Muscle layer of colon (tissue), 2 donors: ENCODE measurements around the gene MRGPRG.

ENCODE experiments used
- H3K27ac ChIP-seq: one replicate; pipeline ENCODE4 v1.7.0; 2013; ENCODE audit warnings: low read depth, mild to moderate bottlenecking, low read length, moderate library complexity
- H3K27me3 ChIP-seq, 2 donors: one replicate each; pipeline ENCODE4 v1.7.0; 2013; ENCODE audit warnings: low read length in 2 of 2, mild to moderate bottlenecking in 2 of 2; ENCODE audit not compliant: insufficient read depth in 2 of 2, control insufficient read depth in 1 of 2
- H3K36me3 ChIP-seq: one replicate; pipeline ENCODE4 v1.7.0; 2013; ENCODE audit warnings: mild to moderate bottlenecking, low read length; ENCODE audit not compliant: insufficient read depth
- H3K4me1 ChIP-seq: one replicate; pipeline ENCODE4 v1.7.0; 2013; ENCODE audit warnings: mild to moderate bottlenecking, low read length; ENCODE audit not compliant: insufficient read depth
- H3K4me3 ChIP-seq, 2 donors: one replicate each; pipeline ENCODE4 v1.7.0; 2013; ENCODE audit warnings: low read length in 2 of 2, low read depth in 1 of 2, mild to moderate bottlenecking in 1 of 2, moderate library complexity in 1 of 2
- H3K9ac ChIP-seq: one replicate; pipeline ENCODE4 v1.7.0; 2013; ENCODE audit warnings: low read length
- H3K9me3 ChIP-seq: one replicate; pipeline ENCODE4 v1.7.0; 2013; ENCODE audit warnings: mild to moderate bottlenecking, low read length
- donor health status: abdominal sarcoma.
- donor health status: Adenocarcinoma of cecum.

Gene MRGPRG

GRCh38 chr11:3216027-3216525 is 2.5 kb downstream of the MRGPRG start:
- Histone ChIP-seq H3K4me1 (no peaks in the 10 kb centered on the region), H3K9ac (no peak overlapping the region), H3K27ac (no peak overlapping the region), H3K4me3 (no peak overlapping the region), H3K27me3 (peaks cover 3 to 43% of the 10 kb centered on the region in 2 donors), H3K36me3 (no peaks in the 10 kb centered on the region), H3K9me3 (no peaks in the 10 kb centered on the region)

DNA sequence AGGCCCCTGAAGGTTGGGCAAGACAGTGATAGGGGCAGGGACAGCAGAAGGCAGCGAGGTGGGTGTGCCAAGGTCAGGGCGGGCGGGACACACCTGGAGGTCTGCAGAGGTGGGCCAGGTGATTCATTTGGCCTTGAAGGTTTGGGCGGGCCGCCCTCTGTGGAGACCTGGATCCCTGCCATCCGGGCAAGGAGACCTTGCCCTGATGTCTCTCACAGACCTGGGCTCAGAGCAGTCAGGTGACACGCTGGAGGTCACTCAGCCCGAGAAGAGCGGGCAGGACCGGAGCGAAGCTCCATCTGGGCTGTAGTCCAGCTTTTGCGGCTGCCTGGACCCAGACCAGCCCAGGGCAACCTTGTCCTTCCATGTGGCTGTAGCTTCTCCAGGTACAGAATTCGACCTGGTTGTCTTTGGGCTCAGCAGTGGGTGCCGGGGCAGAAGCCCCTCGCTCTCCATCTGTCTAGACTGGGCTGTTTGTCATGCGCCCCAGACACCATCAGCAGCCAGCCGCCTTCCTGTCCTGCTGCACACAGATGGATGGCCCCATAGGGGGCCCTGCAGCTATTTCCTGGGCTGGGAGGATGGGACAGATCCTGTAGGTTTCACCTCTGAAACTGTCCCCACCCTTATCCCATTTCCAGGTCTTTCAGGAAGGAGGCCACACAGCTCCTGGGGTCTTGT is 3.1 kb downstream of the MRGPRG start:
- no peak overlapping the region for H3K4me3 ChIP-seq
- no peak overlapping the region for H3K27ac ChIP-seq
- peaks cover 0 to 38% of the 10 kb centered on the region in 2 donors for H3K27me3 ChIP-seq
- no peaks in the 10 kb centered on the region for H3K36me3 ChIP-seq
- H3K4me1 ChIP-seq: no peaks in the 10 kb centered on the region
- H3K9me3 ChIP-seq: no peaks in the 10 kb centered on the region
- H3K9ac ChIP-seq: no peak overlapping the region

- Histone ChIP-seq H3K9ac (no peak overlapping the region), H3K27ac (no peak overlapping the region), H3K9me3 (no peaks in the 10 kb centered on the region), H3K36me3 (no peaks in the 10 kb centered on the region), H3K4me3 (no peak overlapping the region), H3K4me1 (no peaks in the 10 kb centered on the region), H3K27me3 (peaks cover 0 to 38% of the 10 kb centered on the region in 2 donors)
Measured at GRCh38 chr11:3214420-3214699, 4.3 kb downstream of the MRGPRG start.

DNA sequence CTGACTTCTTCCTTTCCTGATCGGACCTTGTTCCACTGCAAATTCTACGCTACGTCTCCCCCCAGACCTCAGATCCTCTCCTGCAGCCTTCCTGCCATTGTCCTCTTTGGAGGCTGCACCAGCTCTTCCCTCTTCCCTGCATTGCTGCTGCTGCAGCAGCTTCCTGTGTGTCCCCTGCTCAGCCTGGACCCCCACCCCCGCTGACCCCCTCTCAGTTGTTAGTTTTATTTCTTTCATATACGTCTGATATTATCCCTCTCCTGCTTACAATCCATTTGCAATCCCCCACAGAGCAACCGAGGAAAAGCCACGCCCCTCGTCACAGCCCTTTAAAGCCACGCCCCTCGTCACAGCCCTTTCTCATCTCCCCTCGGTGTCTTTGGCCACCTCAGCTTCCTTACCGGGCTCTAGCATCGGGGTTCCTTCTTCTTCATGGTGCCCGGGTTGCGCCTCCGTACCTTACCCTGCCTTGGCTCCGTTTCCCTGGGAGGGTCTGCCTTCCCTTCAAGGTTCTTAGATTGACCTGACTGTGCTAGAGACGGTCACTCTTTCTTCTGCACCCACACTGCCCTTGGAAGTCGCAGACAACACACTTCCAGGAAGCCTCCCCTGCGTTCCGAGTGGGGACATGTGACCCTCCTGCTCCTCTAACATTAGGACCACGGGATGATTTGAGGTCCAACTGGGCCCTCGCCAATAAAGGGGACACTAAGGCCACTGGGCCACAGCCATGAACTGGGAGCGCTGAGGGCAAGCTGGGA is 4.8 kb downstream of the MRGPRG start:
- peaks cover 0 to 38% of the 10 kb centered on the region in 2 donors for H3K27me3 ChIP-seq
- no peaks in the 10 kb centered on the region for H3K4me1 ChIP-seq
- H3K4me3 ChIP-seq: no peak overlapping the region
- no peaks in the 10 kb centered on the region for H3K36me3 ChIP-seq
- no peaks in the 10 kb centered on the region for H3K9me3 ChIP-seq
- H3K9ac ChIP-seq: no peak overlapping the region
- no peak overlapping the region for H3K27ac ChIP-seq

GRCh38 chr11:3208272-3208671 is 10.3 kb downstream of the MRGPRG start:
- Histone ChIP-seq H3K36me3 (no peaks in the 10 kb centered on the region), H3K27ac (no peak overlapping the region), H3K4me3 (no peak overlapping the region), H3K27me3 (peaks cover 5 to 10% of the 10 kb centered on the region in 2 donors), H3K4me1 (peaks cover 6% of the 10 kb centered on the region), H3K9ac (no peak overlapping the region), H3K9me3 (no peaks in the 10 kb centered on the region)

GRCh38 chr11:3207526-3208189 is 11.0 kb downstream of the MRGPRG start:
- Histone ChIP-seq H3K9me3 (no peaks in the 10 kb centered on the region), H3K4me1 (peaks cover 6% of the 10 kb centered on the region), H3K36me3 (no peaks in the 10 kb centered on the region), H3K27me3 (peaks cover 10 to 16% of the 10 kb centered on the region in 2 donors), H3K27ac (no peak overlapping the region), H3K4me3 (no peak overlapping the region), H3K9ac (no peak overlapping the region)

DNA sequence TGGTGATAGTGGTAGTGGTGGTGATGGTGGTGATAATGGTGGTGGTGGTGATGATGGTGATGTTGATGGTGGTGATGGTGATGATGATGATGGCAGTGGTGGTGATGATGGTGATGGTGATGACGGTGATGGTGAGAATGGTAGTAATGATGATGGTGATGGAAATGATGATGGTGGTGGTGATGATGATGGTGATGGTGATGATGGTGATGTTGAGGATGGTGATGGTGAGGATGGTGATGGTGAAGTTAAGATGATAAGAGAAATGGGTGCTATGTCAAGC is 11.8 kb downstream of the MRGPRG start:
- H3K4me1 ChIP-seq: peaks cover 6% of the 10 kb centered on the region
- H3K36me3 ChIP-seq: no peaks in the 10 kb centered on the region
- no peaks in the 10 kb centered on the region for H3K9me3 ChIP-seq
- peaks cover 11 to 24% of the 10 kb centered on the region in 2 donors for H3K27me3 ChIP-seq
- no peak overlapping the region for H3K4me3 ChIP-seq
- H3K9ac ChIP-seq: no peak overlapping the region
- no peak overlapping the region for H3K27ac ChIP-seq

DNA sequence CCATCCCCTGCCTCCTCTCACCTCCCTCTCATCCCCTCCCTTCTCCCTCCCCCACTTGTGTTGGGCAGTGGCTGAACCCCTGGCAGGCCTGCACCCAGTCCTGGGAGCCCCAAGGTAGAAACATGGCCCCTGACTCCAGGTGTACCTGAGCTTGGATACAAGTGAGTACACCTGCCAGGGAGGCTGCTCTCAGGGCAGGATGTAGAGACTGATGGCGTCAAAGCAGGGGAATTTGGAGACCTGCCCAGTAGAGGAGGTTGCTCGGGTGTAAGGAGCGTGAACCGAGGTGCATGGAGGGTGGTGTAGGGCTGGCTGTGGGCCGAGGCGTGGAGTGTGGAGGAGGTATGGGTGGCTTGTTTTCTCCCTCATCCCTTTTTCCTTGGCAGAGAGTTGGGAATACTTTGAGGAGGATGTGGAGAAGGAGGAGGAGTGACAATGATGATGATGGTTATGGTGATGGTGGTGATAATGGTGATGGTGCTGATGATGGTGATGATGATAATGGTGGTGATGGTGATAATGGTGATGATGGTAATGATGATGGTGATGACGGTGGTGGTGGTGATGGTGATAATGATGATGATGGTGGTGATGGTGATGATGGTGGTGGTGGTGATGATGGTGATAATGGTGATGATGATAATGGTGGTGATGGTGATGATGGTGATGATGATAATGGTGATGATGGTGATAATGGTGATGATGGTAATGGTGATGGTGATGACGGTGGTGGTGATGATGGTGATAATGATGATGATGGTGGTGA is 12.3 kb downstream of the MRGPRG start:
- Histone ChIP-seq H3K36me3 (no peaks in the 10 kb centered on the region), H3K27me3 (peaks cover 11 to 29% of the 10 kb centered on the region in 2 donors), H3K9ac (no peak overlapping the region), H3K4me3 (no peak overlapping the region), H3K27ac (no peak overlapping the region), H3K9me3 (no peaks in the 10 kb centered on the region), H3K4me1 (peaks cover 6% of the 10 kb centered on the region)

DNA sequence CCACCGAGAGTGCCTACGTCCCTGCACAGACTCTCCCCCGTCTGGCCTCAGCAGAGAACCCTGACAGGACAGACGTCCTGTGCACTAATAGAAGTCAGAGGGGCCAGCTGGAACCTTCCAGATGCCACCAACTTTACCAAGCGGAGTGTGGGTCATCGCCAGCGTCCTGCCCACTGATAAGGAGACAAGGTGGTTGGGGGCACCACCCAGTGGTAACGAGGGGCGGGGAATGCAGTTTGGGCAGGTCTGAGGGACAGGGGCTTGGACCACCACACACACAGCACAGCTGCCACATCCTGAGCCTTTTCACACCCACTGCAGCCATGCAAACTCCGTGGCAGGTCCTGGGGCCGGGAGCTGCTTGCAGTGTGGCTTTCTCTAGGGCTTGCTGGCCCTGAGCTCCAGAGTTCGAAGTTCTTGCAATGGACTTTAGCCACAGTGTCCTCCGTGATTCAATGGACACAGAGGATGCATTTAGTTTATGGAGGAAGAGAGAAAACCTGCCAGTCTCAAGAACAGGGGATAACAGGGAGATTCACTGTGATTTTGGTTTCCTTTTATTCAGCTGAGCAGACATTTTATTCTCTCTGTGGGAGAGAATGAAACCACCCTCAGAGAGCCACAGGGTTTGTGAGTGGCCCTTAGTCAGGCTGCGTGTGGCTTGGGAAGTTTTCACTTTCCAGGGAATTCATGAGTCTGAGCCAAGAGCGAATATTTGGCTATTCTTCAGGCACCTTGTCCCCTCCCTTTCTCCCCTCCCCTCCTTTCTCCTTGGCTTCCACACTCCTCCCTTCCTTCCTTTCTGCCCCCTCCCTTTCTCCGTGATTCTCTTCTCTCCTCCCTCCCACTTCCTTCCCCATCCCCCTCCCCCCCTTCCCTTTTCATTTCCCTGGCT is 13.1 kb downstream of the MRGPRG start:
- no peaks in the 10 kb centered on the region for H3K9me3 ChIP-seq
- no peak overlapping the region for H3K9ac ChIP-seq
- H3K27ac ChIP-seq: no peak overlapping the region
- no peaks in the 10 kb centered on the region for H3K36me3 ChIP-seq
- H3K27me3 ChIP-seq: peaks cover 11 to 37% of the 10 kb centered on the region in 2 donors
- no peak overlapping the region for H3K4me3 ChIP-seq
- H3K4me1 ChIP-seq: peaks cover 6% of the 10 kb centered on the region

- H3K36me3 ChIP-seq: no peaks in the 10 kb centered on the region
- no peak overlapping the region for H3K4me3 ChIP-seq
- H3K27me3 ChIP-seq: peaks cover 11 to 40% of the 10 kb centered on the region in 2 donors
- no peaks in the 10 kb centered on the region for H3K9me3 ChIP-seq
- peaks cover 6% of the 10 kb centered on the region for H3K4me1 ChIP-seq
- no peak overlapping the region for H3K27ac ChIP-seq
- H3K9ac ChIP-seq: no peak overlapping the region
Measured at GRCh38 chr11:3204141-3205015, 14.2 kb downstream of the MRGPRG start.
